MCF 10A (cell line): ENCODE measurements around the gene TOMM7. TPM values are rescaled to one million over a fixed set of nuclear protein-coding genes. Genes with fewer than 3 reads are reported as not detected.
"Not testable (repeated sequence)": the region's sequence is repeated elsewhere in the genome, so short reads cannot be mapped to it uniquely, and the experiment has no call there.

Experiments used
- BruUV-seq: library from RNA; stranded (reverse); fragments of 400-500 nt; replicated peaks from 2 replicates; lab custom pipeline; 2021; lab: Mats Ljungman, UMichigan
- CTCF ChIA-PET: fragments of 300-600 bp; sonication (Branson Sonifier 250); formaldehyde crosslinking; extraction: SDS; loops from one replicate; lab custom pipeline; 2021; ENCODE audit warnings: antibody characterized with exemption, inconsistent platforms; lab: Yijun Ruan, JAX
- POLR2A ChIA-PET: fragments of 300-600, 350-650 bp; sonication (Branson Sonifier 250); formaldehyde crosslinking; extraction: SDS; loops from one replicate; lab custom pipeline; 2020; ENCODE audit warnings: antibody characterized with exemption, inconsistent platforms; lab: Yijun Ruan, JAX
- DNase-seq: peaks from one replicate; pipeline ENCODE4 v3.0.0-alpha.2; 2018; ENCODE audit not compliant: unreplicated experiment
- H3K27ac Mint-ChIP-seq: one replicate; pipeline ENCODE4 v1.8.0; 2022; ENCODE audit warnings: mild to moderate bottlenecking, low read depth, mixed read lengths; ENCODE audit not compliant: unreplicated experiment
- H3K27me3 Mint-ChIP-seq: one replicate; pipeline ENCODE4 v1.8.0; 2022; ENCODE audit warnings: mixed read lengths; ENCODE audit not compliant: insufficient read depth, unreplicated experiment
- H3K36me3 Mint-ChIP-seq: one replicate; pipeline ENCODE4 v1.8.0; 2022; ENCODE audit warnings: mild to moderate bottlenecking, moderate library complexity, mixed read lengths; ENCODE audit not compliant: insufficient read depth, unreplicated experiment
- H3K4me1 Mint-ChIP-seq: one replicate; pipeline ENCODE4 v1.8.0; 2022; ENCODE audit warnings: mixed read lengths; ENCODE audit not compliant: insufficient read depth, unreplicated experiment
- H3K4me3 Mint-ChIP-seq: one replicate; pipeline ENCODE4 v1.8.0; 2022; ENCODE audit warnings: mild to moderate bottlenecking, moderate library complexity, mixed read lengths; ENCODE audit not compliant: unreplicated experiment
- H3K9me3 Mint-ChIP-seq: one replicate; pipeline ENCODE4 v1.8.0; 2022; ENCODE audit warnings: mixed read lengths; ENCODE audit not compliant: unreplicated experiment
- intact Hi-C: fragments of 100-400 bp; cut with micrococcal nuclease; formaldehyde crosslinking; loops from 2 replicates; pipeline ENCODE4 v1.14.1; 2022
- total RNA-seq: library from RNA; stranded (reverse); gene quantifications from 2 replicates; pipeline ENCODE4 v1.2.3, GENCODE V29; 2022
- TF ChIP-seq, protein P1 (sequence below): fragments of 200-600 bp; IDR thresholded peaks from one replicate; pipeline ENCODE4 v1.8.0; 2022; ENCODE audit warnings: antibody characterized with exemption, mild to moderate bottlenecking; ENCODE audit not compliant: unreplicated experiment

The TOMM7 gene
- total RNA-seq, 1 experiment from 2014 or later: 376 TPM

DNA sequence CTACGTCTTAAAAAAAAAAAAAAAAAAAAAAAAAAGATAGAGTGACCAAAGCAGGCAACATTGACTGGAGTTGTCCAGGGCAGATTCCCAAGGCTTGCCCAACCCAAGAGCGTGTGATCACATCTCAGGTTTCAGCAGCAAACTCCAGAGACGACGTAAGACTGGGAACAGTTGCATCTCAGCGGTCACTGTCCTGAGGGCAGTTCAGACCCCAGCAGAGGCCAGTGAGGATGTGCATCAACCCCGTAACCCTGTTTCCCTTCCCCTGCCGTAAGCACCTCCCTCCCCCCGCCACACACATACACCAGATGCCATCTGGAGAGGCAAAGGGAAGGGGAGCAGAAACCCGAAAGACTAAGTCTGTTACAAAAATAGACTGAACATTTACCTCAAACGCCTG lies 19.3 kb upstream of the TOMM7 start:
- POLR2A ChIA-PET: no interaction called here
- H3K27me3 Mint-ChIP-seq: no peaks in the 10 kb centered on the region
- intact Hi-C loops: no loop called here
- H3K36me3 Mint-ChIP-seq: no peaks in the 10 kb centered on the region
- CTCF ChIA-PET: interaction anchor here (0.6 kb wide), 1 partner anchor 60 kb away, joined by 3 read pairs; no protein-coding TSS in a partner anchor
- DNase-seq: no peak
- no peak overlapping the region for H3K4me3 Mint-ChIP-seq
- BruUV-seq: no TSS peak
- H3K4me1 Mint-ChIP-seq: no peaks in the 10 kb centered on the region
- TF ChIP-seq, protein P1, sequence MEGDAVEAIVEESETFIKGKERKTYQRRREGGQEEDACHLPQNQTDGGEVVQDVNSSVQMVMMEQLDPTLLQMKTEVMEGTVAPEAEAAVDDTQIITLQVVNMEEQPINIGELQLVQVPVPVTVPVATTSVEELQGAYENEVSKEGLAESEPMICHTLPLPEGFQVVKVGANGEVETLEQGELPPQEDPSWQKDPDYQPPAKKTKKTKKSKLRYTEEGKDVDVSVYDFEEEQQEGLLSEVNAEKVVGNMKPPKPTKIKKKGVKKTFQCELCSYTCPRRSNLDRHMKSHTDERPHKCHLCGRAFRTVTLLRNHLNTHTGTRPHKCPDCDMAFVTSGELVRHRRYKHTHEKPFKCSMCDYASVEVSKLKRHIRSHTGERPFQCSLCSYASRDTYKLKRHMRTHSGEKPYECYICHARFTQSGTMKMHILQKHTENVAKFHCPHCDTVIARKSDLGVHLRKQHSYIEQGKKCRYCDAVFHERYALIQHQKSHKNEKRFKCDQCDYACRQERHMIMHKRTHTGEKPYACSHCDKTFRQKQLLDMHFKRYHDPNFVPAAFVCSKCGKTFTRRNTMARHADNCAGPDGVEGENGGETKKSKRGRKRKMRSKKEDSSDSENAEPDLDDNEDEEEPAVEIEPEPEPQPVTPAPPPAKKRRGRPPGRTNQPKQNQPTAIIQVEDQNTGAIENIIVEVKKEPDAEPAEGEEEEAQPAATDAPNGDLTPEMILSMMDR: no peak
- H3K9me3 Mint-ChIP-seq: no peaks in the 10 kb centered on the region
- no peak overlapping the region for H3K27ac Mint-ChIP-seq

DNA sequence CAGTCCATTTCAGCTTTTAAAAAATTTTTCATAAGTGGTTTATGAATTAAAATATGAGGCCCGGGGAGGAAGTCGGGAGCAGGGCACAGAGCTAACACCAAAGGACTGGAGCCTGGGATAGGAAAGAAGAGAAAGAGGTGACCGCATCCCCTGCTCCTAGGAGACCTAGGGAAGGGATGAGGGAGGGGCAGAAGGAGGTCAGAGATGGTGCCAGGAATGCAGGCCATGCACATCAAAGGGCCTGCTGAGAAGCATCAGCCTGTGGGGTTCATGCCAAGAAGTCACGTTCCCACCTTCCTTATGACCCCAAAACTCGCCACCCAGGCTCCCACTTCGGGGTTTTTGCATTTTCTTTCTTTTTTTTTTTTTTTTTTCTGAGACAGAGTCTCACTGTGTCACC lies 14.7 kb upstream of the TOMM7 start:
- BruUV-seq: no TSS peak
- Mint-ChIP-seq H3K4me1 (no peaks in the 10 kb centered on the region), H3K27me3 (no peaks in the 10 kb centered on the region), H3K9me3 (no peaks in the 10 kb centered on the region), H3K4me3 (no peak overlapping the region), H3K36me3 (no peaks in the 10 kb centered on the region), H3K27ac (no peak overlapping the region)
- POLR2A ChIA-PET: interaction anchor here (1.0 to 5.2 kb wide), 2 partner anchors 13 to 28 kb away, joined by 3 to 18 read pairs; partner anchors contain the start of gene TOMM7
- CTCF ChIA-PET: interaction anchor here (0.7 kb wide), 1 partner anchor 13 kb away, joined by 3 read pairs; no protein-coding TSS in a partner anchor
- TF ChIP-seq, protein P1: no peak
- intact Hi-C loops: no loop called here
- no peak for DNase-seq

GRCh38 chr7:22836506-22836905 lies 13.9 kb upstream of the TOMM7 start:
- H3K27me3 Mint-ChIP-seq, H3K9me3 Mint-ChIP-seq, H3K4me3 Mint-ChIP-seq, H3K27ac Mint-ChIP-seq, H3K36me3 Mint-ChIP-seq, H3K4me1 Mint-ChIP-seq, intact Hi-C loops, DNase-seq, BruUV-seq: not testable (repeated sequence)
- CTCF ChIA-PET: interaction anchor here (0.7 kb wide), 1 partner anchor 233 kb away, joined by 3 read pairs; no protein-coding TSS in a partner anchor
- POLR2A ChIA-PET: interaction anchor here (1.0 to 5.2 kb wide), 2 partner anchors 12 to 27 kb away, joined by 3 to 18 read pairs; partner anchors contain the start of gene TOMM7

GRCh38 chr7:22833957-22834356 lies 11.3 kb upstream of the TOMM7 start:
- DNase-seq: no peak
- intact Hi-C loops: no loop called here
- Mint-ChIP-seq H3K36me3 (no peaks in the 10 kb centered on the region), H3K4me1 (no peaks in the 10 kb centered on the region), H3K27me3 (no peaks in the 10 kb centered on the region), H3K4me3 (no peak overlapping the region), H3K9me3 (no peaks in the 10 kb centered on the region), H3K27ac (no peak overlapping the region)
- TF ChIP-seq, protein P1: no peak
- ChIA-PET CTCF (interaction anchor here (0.7 kb wide), 1 partner anchor 31 kb away, joined by 3 read pairs; no protein-coding TSS in a partner anchor), POLR2A (interaction anchor here (0.7 to 5.2 kb wide), 2 partner anchors 10 to 924 kb away, joined by 3 to 18 read pairs; partner anchors contain the start of gene TOMM7)
- no TSS peak for BruUV-seq
